Measurements from ENCODE around the gene ABRACL. TPM values are rescaled to one million over a fixed set of nuclear protein-coding genes. Genes with fewer than 3 reads are reported as not detected.

Gene ABRACL
- total and polyA plus RNA-seq, 9 of the 15 experiments (the other 6 are each of a cell fraction or from before 2014, with no cell fraction given) = 1.1 to 5.2 (median 1.9) TPM

DNA sequence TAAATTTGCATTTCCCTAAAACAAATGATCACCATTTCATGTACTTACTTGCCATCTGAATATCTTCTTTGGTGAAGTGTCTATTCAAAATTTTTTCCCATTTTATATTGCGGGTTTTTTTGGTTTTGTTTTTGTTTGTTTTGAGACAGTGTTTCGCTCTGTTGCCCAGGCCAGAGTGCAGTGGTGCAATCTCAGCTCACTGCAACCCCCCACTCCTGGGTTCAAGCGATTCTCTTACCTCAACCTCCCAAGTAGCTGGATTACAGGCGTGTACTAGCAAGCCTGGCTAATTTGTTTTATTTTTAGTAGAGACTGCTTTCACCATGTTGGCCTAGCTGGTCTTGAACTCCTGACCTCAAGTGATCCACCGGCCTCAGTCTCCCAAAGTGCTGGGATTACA lies 31.4 kb upstream of the ABRACL start:
- no peak for TF ChIP-seq JUND (IDR thresholded peaks at IDR 0.05; ENCODE audit: borderline replicate concordance, low read depth, low read length)
- no peak for TF ChIP-seq JUND (tag; IDR thresholded peaks at IDR 0.05; ENCODE audit: borderline replicate concordance, low read depth, low read length)
- TF ChIP-seq NR2C2 (CRISPR knock-in tag; IDR thresholded peaks at IDR 0.05) = no peak
- no peak for TF ChIP-seq NR2C2 (tag; IDR thresholded peaks at IDR 0.05)
- TF ChIP-seq, protein P1, sequence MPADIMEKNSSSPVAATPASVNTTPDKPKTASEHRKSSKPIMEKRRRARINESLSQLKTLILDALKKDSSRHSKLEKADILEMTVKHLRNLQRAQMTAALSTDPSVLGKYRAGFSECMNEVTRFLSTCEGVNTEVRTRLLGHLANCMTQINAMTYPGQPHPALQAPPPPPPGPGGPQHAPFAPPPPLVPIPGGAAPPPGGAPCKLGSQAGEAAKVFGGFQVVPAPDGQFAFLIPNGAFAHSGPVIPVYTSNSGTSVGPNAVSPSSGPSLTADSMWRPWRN (IDR thresholded peaks at IDR 0.05; ENCODE audit: low read depth) = no peak
- TF ChIP-seq ZBTB8A (IDR thresholded peaks at IDR 0.05; ENCODE audit: partially characterized antibody) = no peak
- DNase-seq (ENCODE audit: extremely low read depth in 1 of 4, low spot score in 3 of 4) (no peak), ATAC-seq (no peak), FAIRE-seq (no peak)
- Histone ChIP-seq H3K4me1 (replicated peaks in 1 of 2; ENCODE audit: control insufficient read depth in 2 of 2, insufficient read depth in 2 of 2, low read length in 2 of 2) (no peaks in the 10 kb centered on the region), H3K9ac (ENCODE audit: insufficient read depth in 1 of 2, low read depth in 2 of 2, low read length in 2 of 2) (no peak overlapping the region), H3K4me3 (no peak overlapping the region), H3K36me3 (ENCODE audit: control insufficient read depth, insufficient read depth, low read length) (no peaks in the 10 kb centered on the region), H3K4me2 (ENCODE audit: insufficient read depth, low read length) (no peak overlapping the region), H4K20me1 (replicated peaks; ENCODE audit: control insufficient read depth, insufficient read depth, low read length) (no peaks in the 10 kb centered on the region), H2AFZ (ENCODE audit: low read depth, low read length) (no peak overlapping the region), H3K79me2 (ENCODE audit: control insufficient read depth, insufficient read depth, low read length) (no peaks in the 10 kb centered on the region), H3K9me3 (replicated peaks; ENCODE audit: control insufficient read depth, insufficient read depth, low read depth, low read length) (no peaks in the 10 kb centered on the region), H3K27me3 (ENCODE audit: control insufficient read depth in 2 of 2, insufficient read depth in 2 of 2, low read length in 2 of 2) (peaks cover 8 to 25% of the 10 kb centered on the region in 2 experiments), H3K9me1 (ENCODE audit: control insufficient read depth, insufficient read depth, low read length) (no peaks in the 10 kb centered on the region), H3K27ac (ENCODE audit: extremely low read depth, low read depth, low read length) (no peak overlapping the region)
- in situ Hi-C loops (cut with MboI) = no loop called here
- no TSS peak for BruUV-seq (replicated peaks)
- WGBS (ENCODE audit: insufficient coverage, low coverage, missing lambda C conversion rate) = 6% methylated on average over 5 of the region's 5 CpGs
- intact Hi-C loops (cut with micrococcal nuclease) = no loop called here
- CTCF ChIA-PET (ENCODE audit: low intra/inter-chr PET ratio) = no interaction called here
- POLR2A ChIA-PET = no interaction called here

Data from K562 (cell line).